GM19395 (cell line): Measurements from ENCODE around the gene MMP11.

ENCODE experiments used
- ATAC-seq: cut with Tn5 transposase; IDR thresholded peaks from one replicate; pipeline ENCODE4 v1.9.1; 2021; ENCODE audit warnings: mild to moderate bottlenecking, moderate library complexity; ENCODE audit not compliant: unreplicated experiment

The MMP11 gene

GRCh38 chr22:23756891-23757290, 15.8 kb upstream of the MMP11 start:
- ATAC-seq: no peak

GRCh38 chr22:23759566-23759965, 13.1 kb upstream of the MMP11 start:
- ATAC-seq: no peak

GRCh38 chr22:23760056-23760455, 12.6 kb upstream of the MMP11 start:
- ATAC-seq: no peak

DNA sequence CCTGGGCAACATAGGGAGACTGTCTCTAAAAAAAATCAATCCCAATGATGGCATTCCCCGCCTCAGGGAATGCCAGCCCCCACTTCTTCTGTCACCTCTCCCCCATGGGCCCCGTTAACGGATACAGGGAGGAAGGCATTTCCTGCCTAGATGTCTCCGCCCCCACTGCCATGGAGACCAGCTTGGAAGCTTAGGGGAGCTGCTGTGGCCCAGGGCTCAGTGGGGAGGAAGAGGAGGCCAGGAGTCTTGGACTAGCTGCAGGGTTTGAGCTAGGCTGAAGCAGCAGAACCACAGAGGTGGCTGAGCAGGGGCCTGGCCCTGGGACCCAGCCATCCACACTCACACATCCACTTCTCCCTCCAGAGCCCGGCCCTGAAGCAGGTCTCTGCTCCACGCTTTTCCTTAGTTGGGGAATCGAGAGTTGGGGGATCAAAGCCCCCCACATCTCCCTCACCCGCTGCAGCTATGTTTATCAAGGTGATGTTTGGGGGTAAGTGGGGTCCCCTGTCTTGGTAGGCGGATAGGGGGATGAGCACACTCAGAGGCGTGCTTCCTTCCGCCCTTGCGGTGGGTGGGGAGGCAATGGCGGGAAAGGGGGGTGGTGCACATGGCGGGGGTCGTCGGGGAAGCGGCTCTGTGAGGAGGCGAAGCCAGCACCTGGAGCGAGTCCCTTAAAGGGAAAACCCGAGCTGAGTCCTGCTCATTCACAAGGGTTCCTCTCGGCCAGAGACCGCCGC, 9.6 kb upstream of the MMP11 start, which contains the start of gene C22orf15:
Gene C22orf15, plus strand, starts transcription at position 149 of the 737 bp plus-strand sequence. Its CDS starts 317 bp downstream, at position 466.
- no peak for ATAC-seq

- no peak for ATAC-seq
Measured at GRCh38 chr22:23763579-23763945, 9.1 kb upstream of the MMP11 start.

GRCh38 chr22:23763954-23764353, 8.7 kb upstream of the MMP11 start:
- no peak for ATAC-seq

DNA sequence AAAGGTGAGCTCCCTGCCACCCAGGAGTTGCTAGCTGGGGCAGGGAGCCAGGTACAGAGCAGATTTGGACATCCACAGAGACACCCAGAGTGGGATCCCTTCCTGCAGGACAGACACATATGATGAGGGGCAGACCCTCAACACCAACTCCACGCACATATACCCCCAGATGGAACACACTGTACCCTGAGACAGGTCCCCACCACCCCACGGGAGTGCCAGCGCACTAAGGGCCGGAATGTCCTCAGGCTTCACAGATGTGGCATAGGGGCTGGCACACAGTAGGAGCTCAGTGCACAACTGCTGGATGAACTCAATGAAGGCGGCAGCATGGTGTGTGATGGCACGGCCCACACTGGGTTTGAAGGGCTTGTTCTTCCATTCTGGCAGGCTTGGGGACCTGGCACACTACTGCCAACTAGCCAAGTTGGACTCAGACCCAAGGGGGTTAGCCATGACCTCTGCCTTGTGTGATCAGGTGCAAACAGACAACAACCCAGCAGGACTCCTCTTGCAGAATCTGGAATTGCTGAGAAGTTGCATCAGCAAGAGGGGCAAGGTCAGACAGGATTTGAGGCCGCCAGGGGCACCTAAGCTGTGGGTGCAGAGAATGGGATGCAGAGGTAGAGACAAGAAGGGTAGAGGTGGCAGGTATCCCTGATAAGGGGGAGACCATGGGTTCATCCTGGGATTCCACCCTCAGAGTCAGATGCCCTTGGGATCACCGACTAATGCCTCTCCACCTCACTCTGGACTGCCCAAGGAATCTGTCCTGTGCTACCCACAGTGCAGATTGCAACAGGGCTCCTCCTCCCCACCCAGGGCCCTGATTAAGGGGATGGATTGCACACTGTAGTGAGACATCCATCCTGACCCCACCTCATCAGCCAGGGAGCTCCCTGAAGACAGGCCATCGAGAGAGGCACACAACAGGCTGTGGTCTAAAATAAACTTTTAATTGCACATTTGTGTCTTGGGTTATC, 7.5 kb upstream of the MMP11 start:
- ATAC-seq: no peak

- no peak for ATAC-seq
Measured at GRCh38 chr22:23767303-23767672, 5.4 kb upstream of the MMP11 start.

DNA sequence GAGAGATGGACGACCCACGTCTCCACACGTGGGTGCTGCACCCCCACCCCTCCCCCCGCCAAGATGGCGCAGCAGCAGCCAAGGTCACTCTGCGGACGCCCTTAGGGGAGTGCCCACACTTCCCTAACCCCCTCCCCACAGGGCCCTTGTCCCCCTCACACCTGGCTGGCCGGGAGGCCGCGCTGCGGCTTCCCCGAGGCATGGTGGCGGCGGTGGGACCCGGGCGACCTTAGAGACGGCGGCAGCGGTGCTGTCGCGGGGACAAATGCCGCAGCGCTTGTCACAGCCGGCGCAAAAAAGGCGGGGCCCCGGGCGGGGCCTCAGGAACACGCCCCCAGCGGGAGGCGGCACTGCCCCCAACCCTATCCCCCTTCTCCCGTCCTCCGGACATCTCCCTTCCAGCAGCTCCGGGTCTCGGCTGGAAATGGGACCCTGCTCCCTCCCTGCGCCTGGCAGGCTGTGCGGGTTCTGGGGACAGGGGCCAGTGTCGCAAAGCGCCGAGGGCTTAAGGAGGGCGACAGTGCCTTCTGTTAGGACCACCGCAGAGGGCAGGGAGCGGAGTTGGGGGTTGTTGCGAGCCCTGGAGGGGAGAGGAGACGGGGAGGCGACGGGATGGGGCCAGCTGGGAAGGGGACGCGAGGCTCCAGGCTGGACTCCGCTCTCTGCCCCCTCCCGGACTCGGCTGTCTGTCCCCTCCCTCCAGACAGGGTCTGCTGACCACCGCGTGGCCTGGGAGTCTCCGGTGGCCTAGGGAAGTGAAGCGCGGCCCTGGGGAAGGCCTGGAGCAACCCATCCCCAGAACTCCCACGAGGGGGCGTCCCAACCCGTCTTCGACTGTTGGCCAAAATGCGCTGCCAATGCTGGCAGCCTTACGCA, 4.7 kb upstream of the MMP11 start, which contains the start of gene CHCHD10:
Gene CHCHD10, minus strand, starts transcription at position 300 of the 876 bp plus-strand sequence. Its CDS starts 98 bp downstream, at position 202.
- ATAC-seq: peak; percentile 50

DNA sequence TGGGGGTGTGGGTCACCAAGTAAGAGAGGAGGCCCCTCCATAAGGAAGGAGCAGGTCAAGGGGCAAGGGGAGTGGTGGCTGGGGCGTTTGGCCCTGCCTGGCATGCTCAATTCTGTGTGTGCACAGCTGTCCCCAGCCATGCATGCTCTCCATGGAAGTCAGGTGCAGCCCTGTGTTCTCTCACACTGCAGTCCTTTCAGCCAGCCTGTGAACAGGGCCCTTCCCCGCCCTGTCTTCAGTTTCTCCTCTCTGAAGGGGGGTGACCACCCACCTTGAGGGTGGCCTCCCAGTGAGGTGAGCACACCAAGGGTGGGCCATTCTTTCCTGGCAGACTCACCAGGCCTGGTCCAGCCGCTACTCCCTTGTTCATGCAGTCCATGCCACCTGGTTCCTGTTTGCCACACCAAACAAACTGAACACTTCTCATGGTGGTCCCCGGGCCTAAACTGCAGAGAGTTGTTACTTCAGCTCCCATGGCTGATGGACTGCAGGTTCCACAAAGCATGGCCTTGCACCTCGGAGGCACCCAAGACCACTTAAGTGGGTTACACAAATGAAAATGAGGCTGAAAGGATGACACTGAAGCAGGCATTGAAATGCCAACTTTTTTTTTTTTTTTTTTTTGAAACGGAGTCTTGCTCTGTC, 3.2 kb upstream of the MMP11 start:
- no peak for ATAC-seq

DNA sequence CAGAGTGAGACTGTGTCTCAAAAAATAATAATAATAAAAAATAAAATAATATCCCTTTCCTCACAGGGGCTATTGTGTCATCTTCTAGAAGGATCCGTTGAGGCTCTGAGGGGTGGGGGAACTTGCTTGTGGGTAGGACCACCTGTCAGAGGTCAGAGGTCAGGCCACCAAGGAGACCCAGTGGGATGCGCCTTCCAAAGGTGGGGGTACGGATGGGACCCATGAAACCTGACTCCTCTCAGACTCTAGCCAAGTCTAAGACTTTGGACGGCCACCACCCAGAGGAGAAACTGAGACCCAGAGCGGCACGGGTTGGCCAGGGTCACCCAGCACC, 367 bp upstream of the MMP11 start:
- no peak for ATAC-seq

DNA sequence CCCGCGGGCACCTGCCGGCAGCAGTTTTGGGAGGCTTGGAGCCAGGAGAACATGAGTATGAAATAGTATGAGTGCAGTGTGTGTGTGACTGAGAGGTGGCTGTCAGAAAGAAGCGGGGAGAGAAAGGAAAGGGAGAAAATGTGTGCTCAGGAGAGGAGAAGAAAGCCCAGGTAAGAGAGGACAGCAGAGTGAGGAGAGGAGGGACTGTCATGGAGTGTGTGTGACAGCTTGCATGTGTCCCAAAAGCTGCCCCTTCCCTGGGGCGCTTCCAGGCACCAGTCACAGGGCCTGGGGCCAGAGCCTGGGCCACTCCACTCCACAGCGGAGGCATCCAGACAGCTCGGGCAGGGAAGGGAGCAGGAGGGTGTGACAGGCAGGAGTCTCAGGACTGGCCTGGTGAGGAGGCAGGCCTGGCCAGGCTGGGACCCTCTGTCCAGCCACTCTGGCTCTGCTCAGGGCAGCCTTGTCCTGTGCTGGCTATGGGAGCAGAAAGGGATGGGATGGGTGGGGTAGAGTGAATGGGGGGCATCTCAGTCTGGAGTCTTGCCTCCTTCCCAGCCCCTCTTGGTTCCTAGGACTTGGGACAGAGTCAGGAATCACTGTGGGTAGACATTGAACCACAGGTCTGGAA, 949 bp downstream of the MMP11 start:
- ATAC-seq: no peak

DNA sequence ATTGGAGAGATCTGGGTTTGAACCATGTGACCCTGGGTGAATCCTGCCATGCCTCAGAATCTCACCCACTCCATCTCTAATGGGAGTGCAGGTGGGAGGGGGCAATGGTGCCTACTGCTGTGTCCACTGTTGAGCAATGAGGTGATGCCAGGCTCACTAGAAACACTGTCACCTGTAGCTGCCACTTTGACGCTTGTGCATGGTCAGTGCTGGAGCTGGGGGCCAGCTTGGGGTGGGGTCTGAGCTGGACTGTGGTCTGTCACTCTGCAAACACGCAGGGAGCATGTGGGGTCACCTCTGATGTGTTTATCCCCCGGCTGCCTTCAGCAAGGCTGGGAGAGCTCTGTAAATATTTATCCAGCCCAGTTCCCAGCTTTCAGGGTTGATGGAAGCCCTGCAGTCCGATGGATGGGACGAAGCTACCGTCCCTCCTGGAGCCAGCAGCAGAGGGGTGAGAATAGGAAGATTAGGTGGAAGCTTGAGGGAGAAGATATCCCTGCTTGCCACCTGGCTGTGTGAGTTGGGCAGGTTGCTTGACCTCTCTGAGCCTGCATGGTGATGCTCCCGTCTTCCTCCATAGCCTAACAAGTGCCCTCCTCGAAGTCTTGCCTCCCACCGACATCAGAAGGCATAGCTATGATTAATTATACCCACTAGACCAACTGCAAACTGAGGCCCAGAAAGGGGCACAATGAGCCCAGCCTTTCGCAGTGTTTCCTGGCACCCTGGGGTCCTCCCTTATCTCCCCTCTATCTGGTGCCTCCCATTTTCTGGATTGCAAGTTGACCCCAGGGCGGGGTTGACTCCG, 1.7 kb downstream of the MMP11 start:
- no peak for ATAC-seq

GRCh38 chr22:23774922-23775436, 2.3 kb downstream of the MMP11 start:
- no peak for ATAC-seq

- no peak for ATAC-seq
Measured at GRCh38 chr22:23775779-23776375, 3.2 kb downstream of the MMP11 start.

DNA sequence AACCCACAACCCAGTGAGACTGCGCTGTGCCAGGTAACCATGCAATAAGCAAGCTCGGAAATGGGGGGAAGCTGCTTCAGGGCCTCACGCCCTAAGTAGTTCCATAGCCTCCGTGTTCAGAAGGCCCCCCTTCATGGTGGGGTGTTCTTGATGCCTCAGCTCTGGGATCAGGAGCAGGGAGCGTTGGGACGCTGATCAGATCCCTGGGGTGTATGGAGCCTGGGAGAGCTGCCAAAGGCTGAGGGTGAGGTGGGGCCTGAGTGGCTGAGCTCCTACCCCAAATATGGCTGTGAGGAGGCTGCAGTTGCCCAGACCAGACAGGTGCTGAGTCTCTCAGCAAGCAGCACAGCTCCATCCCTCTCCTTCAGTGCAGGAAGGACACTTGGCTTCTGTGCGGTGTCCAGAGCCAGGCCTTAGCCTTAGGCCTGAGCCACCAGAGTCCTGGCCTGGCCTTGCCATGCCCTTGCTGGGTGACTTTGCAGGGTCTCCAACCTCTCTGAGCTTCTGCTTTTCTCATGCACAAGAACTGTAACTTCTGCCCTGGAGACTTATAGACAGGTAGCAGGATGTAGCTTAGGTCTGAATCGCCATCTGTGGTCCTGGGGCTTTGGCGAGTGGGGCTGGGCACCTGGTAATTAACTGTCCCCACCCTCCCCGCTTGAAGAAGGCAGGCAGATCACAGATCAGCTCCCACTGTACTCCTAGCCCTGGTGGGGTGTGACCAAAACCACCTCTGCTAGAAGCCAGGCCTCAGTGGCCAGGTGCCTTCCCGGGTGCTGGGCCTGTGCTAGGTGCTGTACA, 5.3 kb downstream of the MMP11 start:
- ATAC-seq: no peak

DNA sequence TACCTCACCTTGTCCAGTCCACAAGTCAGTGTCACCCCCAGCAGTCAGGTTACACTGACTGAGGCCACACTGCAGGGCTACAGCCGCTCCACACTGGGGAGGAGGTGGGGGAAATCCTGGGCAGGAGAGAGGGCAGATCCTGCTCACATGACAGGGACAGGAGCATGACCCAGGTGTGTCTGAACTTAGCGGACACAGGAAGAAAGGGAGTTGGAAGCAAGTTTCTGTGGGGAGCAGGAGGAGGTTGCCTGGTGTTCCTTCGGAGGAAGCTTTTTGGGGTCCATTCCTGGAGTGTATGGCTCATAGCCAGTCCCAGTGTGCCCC, 5.9 kb downstream of the MMP11 start:
- ATAC-seq: no peak

DNA sequence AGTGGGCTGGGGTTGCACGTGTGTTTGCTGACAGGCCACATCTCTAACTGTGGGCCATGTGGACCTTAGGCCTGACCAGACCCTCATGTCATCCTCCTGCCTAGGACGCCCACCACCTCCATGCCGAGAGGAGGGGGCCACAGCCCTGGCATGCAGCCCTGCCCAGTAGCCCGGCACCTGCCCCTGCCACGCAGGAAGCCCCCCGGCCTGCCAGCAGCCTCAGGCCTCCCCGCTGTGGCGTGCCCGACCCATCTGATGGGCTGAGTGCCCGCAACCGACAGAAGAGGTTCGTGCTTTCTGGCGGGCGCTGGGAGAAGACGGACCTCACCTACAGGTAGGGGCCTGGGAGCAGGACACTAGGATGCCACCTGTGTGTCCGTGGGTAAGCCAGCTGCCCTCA, 6.4 kb downstream of the MMP11 start:
- ATAC-seq: no peak
